LNCaP clone FGC (cell line): ENCODE measurements around the gene FRZB.
"Not testable (repeated sequence)": the region's sequence is repeated elsewhere in the genome, so short reads cannot be mapped to it uniquely, and the experiment has no call there.

Source experiments
- DNase-seq: peaks from one replicate; pipeline ENCODE4 v3.0.0-alpha.2; 2011; ENCODE audit warnings: low read depth
- H3K4me3 ChIP-seq: 2 replicates; pipeline ENCODE4 v1.5.1; 2011; ENCODE audit warnings: mild to moderate bottlenecking, low read depth, low read length, control low read depth
- TF ChIP-seq, protein P1 (sequence below): IDR thresholded peaks from 2 replicates; pipeline ENCODE4 v1.5.1; 2012; ENCODE audit warnings: mild to moderate bottlenecking; ENCODE audit not compliant: control insufficient read depth, insufficient read depth; ENCODE audit errors: extremely low read depth

Gene FRZB

DNA sequence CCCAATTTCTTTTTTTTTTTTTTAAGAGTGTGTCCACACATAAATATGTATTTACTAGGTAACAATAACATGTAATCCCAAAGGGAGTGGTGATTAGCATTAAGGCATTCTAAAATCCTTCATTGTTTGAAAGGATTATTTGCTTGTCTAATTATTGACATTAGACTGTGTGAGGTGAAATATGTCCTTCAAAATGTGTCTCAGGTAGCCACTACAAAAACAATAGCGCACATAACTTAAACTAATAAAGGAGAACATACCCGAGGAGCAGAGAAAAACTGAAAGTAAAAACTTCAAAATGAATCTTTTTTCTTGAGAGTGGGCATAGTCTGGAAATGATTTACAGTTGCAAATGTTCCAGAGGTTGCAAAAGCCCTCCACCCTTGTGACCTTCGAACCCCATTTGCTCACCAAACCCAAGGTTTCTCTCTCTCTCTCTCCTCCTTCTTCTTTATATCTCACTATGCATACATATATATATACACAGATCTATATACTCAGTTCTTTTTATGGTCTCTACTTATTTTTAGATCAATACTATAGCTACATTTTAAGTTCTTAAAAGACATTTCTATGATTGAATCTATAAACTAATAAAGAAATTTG is 24.4 kb upstream of the FRZB start:
- TF ChIP-seq, protein P1, sequence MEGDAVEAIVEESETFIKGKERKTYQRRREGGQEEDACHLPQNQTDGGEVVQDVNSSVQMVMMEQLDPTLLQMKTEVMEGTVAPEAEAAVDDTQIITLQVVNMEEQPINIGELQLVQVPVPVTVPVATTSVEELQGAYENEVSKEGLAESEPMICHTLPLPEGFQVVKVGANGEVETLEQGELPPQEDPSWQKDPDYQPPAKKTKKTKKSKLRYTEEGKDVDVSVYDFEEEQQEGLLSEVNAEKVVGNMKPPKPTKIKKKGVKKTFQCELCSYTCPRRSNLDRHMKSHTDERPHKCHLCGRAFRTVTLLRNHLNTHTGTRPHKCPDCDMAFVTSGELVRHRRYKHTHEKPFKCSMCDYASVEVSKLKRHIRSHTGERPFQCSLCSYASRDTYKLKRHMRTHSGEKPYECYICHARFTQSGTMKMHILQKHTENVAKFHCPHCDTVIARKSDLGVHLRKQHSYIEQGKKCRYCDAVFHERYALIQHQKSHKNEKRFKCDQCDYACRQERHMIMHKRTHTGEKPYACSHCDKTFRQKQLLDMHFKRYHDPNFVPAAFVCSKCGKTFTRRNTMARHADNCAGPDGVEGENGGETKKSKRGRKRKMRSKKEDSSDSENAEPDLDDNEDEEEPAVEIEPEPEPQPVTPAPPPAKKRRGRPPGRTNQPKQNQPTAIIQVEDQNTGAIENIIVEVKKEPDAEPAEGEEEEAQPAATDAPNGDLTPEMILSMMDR, result no peak
- H3K4me3 ChIP-seq, result no peak overlapping the region
- DNase-seq, result no peak

DNA sequence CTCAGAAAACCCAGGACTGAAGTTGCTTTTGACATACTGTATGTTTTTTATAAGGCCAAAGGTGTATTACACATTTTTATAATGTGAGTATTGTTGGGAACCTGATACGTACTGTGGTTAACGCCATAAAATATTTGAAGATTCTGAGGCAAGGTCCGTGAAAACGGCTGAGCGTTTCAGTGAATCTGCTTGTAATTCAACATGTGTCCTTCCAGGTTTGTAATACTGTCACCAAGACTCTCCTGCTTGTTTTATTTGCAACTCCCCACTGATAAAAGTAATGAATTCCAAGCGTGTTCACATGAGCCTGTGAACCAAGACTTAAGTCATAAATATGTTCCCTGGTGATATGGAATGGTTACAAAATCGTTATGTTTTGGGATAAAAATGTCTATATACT is 23.9 kb upstream of the FRZB start:
- no peak overlapping the region for H3K4me3 ChIP-seq
- no peak for DNase-seq
- TF ChIP-seq, protein P1, result no peak

DNA sequence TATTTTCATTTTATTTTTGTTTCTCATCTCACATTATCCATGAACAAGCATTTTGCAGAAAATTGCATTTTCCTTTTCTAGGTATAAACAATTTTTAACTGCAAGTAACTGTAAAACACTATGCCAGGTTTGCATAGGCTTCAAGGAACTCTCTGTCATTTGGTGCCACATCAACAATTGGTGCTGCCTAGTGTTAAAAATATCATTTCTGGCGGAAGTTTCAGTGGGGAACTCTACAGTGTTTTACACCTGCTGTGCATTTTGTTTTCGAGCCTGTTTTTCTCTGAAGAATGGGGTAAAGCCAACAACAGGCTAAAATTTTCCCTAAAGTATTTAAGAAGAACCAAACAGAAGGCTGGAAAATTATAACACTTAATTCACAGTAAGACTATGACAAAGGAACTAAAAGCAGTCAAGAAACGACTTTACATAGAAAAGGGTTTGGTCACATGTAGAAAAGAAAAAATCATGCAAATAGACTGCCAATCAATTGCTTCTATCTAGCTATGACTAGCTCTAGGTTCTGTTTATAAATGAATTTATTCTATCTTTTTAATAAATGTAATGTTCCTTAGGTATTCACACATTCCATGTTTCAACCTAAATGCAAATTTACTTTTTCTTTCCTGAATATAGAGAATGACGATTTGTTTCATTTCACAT is 21.4 kb upstream of the FRZB start:
- DNase-seq, result no peak
- H3K4me3 ChIP-seq, result no peak overlapping the region
- TF ChIP-seq, protein P1, result no peak

DNA sequence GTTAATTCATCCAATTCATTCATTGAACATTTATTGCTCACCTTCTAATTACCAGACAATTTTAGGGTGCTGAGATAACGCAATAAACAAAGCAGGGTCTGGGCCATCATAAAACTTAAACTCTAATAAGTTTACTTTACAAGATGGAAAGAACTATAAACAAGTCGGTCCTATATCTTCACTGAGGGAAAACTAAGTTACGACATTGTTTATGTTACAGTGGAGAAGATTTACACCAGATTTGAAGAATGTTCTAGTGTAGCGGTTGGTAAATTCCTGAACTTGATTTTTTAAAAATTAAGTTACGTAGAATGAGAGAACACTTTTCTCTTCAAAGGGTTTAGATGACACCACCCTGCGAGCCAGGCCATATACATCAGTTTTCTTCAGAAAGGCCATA is 20.7 kb upstream of the FRZB start:
- no peak for DNase-seq
- TF ChIP-seq, protein P1, result no peak
- no peak overlapping the region for H3K4me3 ChIP-seq

DNA sequence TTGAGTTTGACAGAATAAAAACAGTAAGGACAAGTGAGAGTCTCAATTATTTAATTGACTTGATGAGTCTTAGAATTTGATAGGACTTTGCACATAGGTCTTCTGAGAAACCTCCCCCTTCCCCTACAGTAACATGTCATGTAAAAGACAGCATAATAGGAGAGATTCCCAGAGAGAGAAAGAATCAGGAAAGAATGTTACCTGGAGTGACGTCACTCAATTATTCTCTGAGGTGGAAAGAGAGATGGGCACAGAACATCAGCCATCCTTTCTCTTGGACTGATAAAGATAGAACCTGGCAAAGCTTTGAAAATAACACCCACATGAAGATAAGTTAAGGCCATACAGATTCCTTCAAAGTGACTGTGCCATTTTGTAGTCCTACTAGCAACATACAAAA is 19.3 kb upstream of the FRZB start:
- TF ChIP-seq, protein P1, result no peak
- no peak overlapping the region for H3K4me3 ChIP-seq
- DNase-seq, result no peak

DNA sequence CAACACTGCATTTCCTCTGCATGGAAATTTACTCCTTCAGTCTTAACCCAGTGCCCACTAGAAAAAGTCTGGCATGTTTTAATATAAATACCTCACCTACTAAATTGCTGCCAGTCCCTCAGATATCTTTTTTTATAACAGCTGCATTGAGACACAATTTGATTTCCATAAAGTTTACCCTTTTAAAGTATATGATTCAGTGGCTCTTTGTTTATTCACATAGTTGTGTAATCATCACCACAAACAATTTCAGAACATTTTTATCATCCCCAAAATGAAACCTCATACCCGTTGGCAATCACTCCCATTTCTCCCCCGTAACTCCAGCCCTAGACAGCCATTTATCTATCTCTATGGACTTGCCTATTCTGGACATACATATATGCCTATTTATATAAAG is 17.0 kb upstream of the FRZB start:
- TF ChIP-seq, protein P1, result no peak
- no peak for DNase-seq

DNA sequence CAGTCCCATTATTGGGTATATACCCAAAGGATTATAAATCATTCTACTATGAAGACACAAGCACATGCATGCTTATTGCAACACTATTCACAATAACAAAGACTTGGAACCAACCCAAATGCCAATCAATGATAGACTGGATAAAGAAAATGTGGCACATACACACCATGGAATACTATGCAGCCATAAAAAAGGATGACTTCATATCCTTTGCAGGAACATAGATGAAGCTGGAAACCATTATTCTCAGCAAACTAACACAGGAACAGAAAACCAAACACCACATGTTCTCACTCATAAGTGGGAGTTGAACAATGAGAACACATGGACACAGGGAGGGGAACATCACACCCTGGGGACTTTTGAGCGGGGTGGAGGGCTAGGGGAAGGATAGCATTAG is 13.7 kb upstream of the FRZB start:
- not testable (repeated sequence) for H3K4me3 ChIP-seq, DNase-seq

More for the DNA sequence above, 17.0 kb upstream of the FRZB start:
- no peak overlapping the region for H3K4me3 ChIP-seq

DNA sequence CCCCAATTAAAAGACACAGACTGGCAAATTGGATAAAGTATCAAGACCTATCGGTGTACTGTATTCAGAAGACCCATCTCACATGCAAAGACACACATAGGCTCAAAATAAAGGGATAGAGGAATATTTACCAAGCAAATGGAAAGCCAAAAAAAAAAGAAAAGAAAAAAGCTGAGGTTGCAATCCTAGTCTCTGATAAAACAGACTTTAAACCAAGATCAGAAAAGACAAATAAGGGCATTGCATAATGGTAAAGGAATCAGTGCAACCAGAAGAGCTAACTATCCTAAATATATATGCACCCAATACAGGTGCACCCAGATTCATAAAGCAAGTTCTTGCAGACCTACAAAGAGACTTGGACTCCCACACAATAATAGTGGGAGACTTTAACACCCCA is 10.2 kb upstream of the FRZB start:
- H3K4me3 ChIP-seq, DNase-seq: not testable (repeated sequence)
